Measurements from ENCODE around the gene CPT1A. TPM values are rescaled to one million over a fixed set of nuclear protein-coding genes. Genes with fewer than 3 reads are reported as not detected.

The CPT1A gene
- total and polyA plus RNA-seq, 10 of the 15 experiments (the other 5 are each of a cell fraction or from before 2014, with no cell fraction given): 1.1 to 17.5 (median 6.0) TPM

DNA sequence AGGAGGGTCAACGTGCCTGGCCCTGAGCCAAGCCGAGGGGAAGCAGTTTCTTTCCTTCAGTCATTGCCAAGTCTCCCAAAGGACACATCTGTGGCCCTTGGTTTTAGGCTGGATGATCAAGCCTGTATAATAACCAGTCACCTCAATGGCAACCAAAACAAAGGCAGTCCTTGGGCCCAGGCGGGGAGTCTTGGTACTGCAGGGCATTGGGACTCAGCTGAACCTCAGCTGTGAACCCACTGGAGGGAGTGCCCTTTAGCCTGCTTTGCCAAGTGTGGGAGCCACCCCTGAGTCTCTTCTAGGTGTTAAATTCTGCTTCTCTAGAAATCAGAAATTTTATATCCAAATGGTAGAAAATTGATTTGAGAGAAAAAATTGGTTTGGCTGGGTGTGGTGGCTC lies 36.9 kb downstream of the CPT1A start:
- no peak overlapping the region for H3K27ac ChIP-seq (ENCODE audit: control insufficient read depth, insufficient read depth)
- ATAC-seq (no peak), DNase-seq (ENCODE audit: low read depth, low spot score) (no peak), FAIRE-seq (no peak)
- ChIA-PET POLR2A (no interaction called here), RAD21 (ENCODE audit: unreplicated experiment) (no interaction called here), SMC1A (ENCODE audit: uncharacterized antibody, unreplicated experiment) (no interaction called here), CTCF (no interaction called here)
- no peak overlapping the region for H3K4me2 ChIP-seq (ENCODE audit: control insufficient read depth, insufficient read depth)
- intact Hi-C loops (cut with micrococcal nuclease; ENCODE audit: unreplicated experiment): no loop called here
- H2AFZ ChIP-seq (ENCODE audit: control insufficient read depth, low read depth, low read length): no peak overlapping the region
- H3K79me2 ChIP-seq (ENCODE audit: control insufficient read depth, insufficient read depth, low read length): no peaks in the 10 kb centered on the region
- H3K27me3 ChIP-seq (replicated peaks in 1 of 2; ENCODE audit: control insufficient read depth in 2 of 2, insufficient read depth in 2 of 2, low read length in 1 of 2): no peaks in the 10 kb centered on the region
- 85% methylated on average over 3 of the region's 3 CpGs for WGBS (ENCODE audit: insufficient coverage, insufficient replicate concordance, low lambda C conversion rate, missing lambda C conversion rate)
- H3K9me3 ChIP-seq (replicated peaks; ENCODE audit: control insufficient read depth, insufficient read depth, low read length): no peaks in the 10 kb centered on the region
- no peak overlapping the region for H3K4me3 ChIP-seq
- no peaks in the 10 kb centered on the region for H3K4me1 ChIP-seq (ENCODE audit: control insufficient read depth, insufficient read depth, low read length)
- TF ChIP-seq HDGF (IDR thresholded peaks at IDR 0.05) (no peak), TCF3 (IDR thresholded peaks at IDR 0.05; ENCODE audit: borderline replicate concordance, insufficient read depth, low read depth, low read length) (no peak), STAT1 (conservative IDR thresholded peaks at IDR 0.05) (no peak), CREM (IDR thresholded peaks at IDR 0.05; ENCODE audit: low read depth) (no peak), FOXK2 (IDR thresholded peaks at IDR 0.05) (no peak), RAD21 (IDR thresholded peaks at IDR 0.05; ENCODE audit: insufficient read depth, low read depth, low read length) (no peak), SPI1 (IDR thresholded peaks at IDR 0.05; ENCODE audit: borderline replicate concordance, insufficient read depth, low read depth, low read length) (no peak), MYC (IDR thresholded peaks at IDR 0.05; ENCODE audit: insufficient read depth, insufficient read length, insufficient replicate concordance, low read length, severe bottlenecking) (no peak), GABPA (IDR thresholded peaks at IDR 0.05; ENCODE audit: low read depth) (no peak), RFX5 (IDR thresholded peaks at IDR 0.05; ENCODE audit: low read depth, low read length) (no peak), NR2C1 (IDR thresholded peaks at IDR 0.05) (no peak), ZNF274 (IDR thresholded peaks at IDR 0.05; ENCODE audit: insufficient read depth, insufficient read length) (no peak)
- TF ChIP-seq, protein P1, sequence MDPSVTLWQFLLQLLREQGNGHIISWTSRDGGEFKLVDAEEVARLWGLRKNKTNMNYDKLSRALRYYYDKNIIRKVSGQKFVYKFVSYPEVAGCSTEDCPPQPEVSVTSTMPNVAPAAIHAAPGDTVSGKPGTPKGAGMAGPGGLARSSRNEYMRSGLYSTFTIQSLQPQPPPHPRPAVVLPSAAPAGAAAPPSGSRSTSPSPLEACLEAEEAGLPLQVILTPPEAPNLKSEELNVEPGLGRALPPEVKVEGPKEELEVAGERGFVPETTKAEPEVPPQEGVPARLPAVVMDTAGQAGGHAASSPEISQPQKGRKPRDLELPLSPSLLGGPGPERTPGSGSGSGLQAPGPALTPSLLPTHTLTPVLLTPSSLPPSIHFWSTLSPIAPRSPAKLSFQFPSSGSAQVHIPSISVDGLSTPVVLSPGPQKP (IDR thresholded peaks at IDR 0.05; ENCODE audit: low read depth, low read length): no peak
- H3K36me3 ChIP-seq (ENCODE audit: control insufficient read depth in 2 of 2, insufficient read depth in 2 of 2, low read length in 1 of 2): no peaks in the 10 kb centered on the region
- H3K9ac ChIP-seq (ENCODE audit: control insufficient read depth, insufficient read depth, low read length): no peak overlapping the region
- H4K20me1 ChIP-seq (ENCODE audit: control insufficient read depth, insufficient read depth): no peaks in the 10 kb centered on the region
- BruUV-seq (replicated peaks): no TSS peak
- in situ Hi-C loops (cut with MboI): no loop called here
